ENCODE results near the gene PTPRG. TPM values are rescaled to one million over a fixed set of nuclear protein-coding genes. Genes with fewer than 3 reads are reported as not detected.

The PTPRG gene
- total and polyA plus RNA-seq, 2 of the 13 experiments (the other 11 are each of a cell fraction or from before 2014, with no cell fraction given), result 8.0 to 25.3 TPM

DNA sequence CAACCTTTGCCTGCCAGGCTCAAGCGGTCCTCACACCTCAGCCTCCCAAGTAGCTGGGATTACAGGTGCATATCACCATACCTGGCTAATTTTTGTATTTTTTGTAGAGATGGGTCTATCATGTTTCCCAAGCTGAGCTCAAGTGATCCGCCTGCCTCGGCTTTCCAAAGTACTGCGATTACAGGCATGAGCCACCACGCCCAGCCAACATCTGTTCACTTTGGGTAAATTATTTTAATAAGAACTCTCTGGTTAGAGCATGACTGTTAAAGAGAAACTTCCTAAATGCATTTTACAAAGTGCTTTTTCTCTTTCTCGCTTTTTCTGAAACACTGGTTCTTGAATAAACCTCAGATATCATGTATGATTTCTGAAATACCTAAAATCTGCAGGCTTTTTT, 172.5 kb downstream of the PTPRG start:
- peaks cover 21% of the 10 kb centered on the region for H3K79me2 ChIP-seq (ENCODE audit: insufficient read depth, low read length)
- H3K9me3 ChIP-seq (ENCODE audit: low read length), result no peaks in the 10 kb centered on the region
- DNase-seq (ENCODE audit: low spot score) (no peak), ATAC-seq (no peak), FAIRE-seq (no peak)
- H4K20me1 ChIP-seq (ENCODE audit: insufficient read depth, low read length), result no peaks in the 10 kb centered on the region
- intact Hi-C loops (cut with micrococcal nuclease; ENCODE audit: unreplicated experiment) (no loop called here), in situ Hi-C loops (cut with HindIII; ENCODE audit: extremely low pct_ligation_motif_present, low pct_unique_long_range_greater_than_20kb) (no loop called here)
- H2AFZ ChIP-seq (ENCODE audit: low read length), result no peak overlapping the region
- H3K4me3 ChIP-seq (replicated peaks in 1 of 3; ENCODE audit: insufficient read depth in 1 of 3, low read depth in 2 of 3, low read length in 3 of 3), result no peak overlapping the region
- TF ChIP-seq, protein P1, sequence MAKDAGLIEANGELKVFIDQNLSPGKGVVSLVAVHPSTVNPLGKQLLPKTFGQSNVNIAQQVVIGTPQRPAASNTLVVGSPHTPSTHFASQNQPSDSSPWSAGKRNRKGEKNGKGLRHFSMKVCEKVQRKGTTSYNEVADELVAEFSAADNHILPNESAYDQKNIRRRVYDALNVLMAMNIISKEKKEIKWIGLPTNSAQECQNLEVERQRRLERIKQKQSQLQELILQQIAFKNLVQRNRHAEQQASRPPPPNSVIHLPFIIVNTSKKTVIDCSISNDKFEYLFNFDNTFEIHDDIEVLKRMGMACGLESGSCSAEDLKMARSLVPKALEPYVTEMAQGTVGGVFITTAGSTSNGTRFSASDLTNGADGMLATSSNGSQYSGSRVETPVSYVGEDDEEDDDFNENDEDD (CRISPR knock-in tag; IDR thresholded peaks at IDR 0.05; ENCODE audit: borderline replicate concordance), result no peak
- TF ChIP-seq HOXA5 (CRISPR knock-in tag; IDR thresholded peaks at IDR 0.05), result no peak
- TF ChIP-seq, protein P2, sequence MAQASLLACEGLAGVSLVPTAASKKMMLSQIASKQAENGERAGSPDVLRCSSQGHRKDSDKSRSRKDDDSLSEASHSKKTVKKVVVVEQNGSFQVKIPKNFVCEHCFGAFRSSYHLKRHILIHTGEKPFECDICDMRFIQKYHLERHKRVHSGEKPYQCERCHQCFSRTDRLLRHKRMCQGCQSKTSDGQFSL (CRISPR knock-in tag; IDR thresholded peaks at IDR 0.05), result no peak
- no peak for TF ChIP-seq NFIC (IDR thresholded peaks at IDR 0.05; ENCODE audit: low read length)
- no peak for TF ChIP-seq SP140L (CRISPR knock-in tag; IDR thresholded peaks at IDR 0.05; ENCODE audit: borderline replicate concordance)
- over 99% methylated on average over 6 of the region's 6 CpGs for WGBS (ENCODE audit: low lambda C conversion rate)
- ChIA-PET CTCF (ENCODE audit: low intra/inter-chr PET ratio, low total read pairs) (no interaction called here), POLR2A (no interaction called here)
- H3K27ac ChIP-seq (ENCODE audit: extremely low read length, insufficient read depth, low read length), result no peak overlapping the region
- H3K27me3 ChIP-seq (ENCODE audit: control insufficient read depth in 1 of 2, insufficient read depth in 2 of 2, low read length in 2 of 2), result no peaks in the 10 kb centered on the region
- H3K4me1 ChIP-seq (ENCODE audit: insufficient read depth, low read length), result peaks cover 41% of the 10 kb centered on the region
- no TSS peak for BruUV-seq (replicated peaks)
- H3K4me2 ChIP-seq (ENCODE audit: low read depth, low read length), result no peak overlapping the region
- no peaks in the 10 kb centered on the region; a peak in 1 of 5 replicates for H3K36me3 ChIP-seq (replicated peaks in 1 of 2; ENCODE audit: control insufficient read depth in 1 of 2, insufficient read depth in 2 of 2, low read length in 2 of 2)
- no peak overlapping the region for H3K9ac ChIP-seq (ENCODE audit: insufficient read depth, low read depth, low read length)

DNA sequence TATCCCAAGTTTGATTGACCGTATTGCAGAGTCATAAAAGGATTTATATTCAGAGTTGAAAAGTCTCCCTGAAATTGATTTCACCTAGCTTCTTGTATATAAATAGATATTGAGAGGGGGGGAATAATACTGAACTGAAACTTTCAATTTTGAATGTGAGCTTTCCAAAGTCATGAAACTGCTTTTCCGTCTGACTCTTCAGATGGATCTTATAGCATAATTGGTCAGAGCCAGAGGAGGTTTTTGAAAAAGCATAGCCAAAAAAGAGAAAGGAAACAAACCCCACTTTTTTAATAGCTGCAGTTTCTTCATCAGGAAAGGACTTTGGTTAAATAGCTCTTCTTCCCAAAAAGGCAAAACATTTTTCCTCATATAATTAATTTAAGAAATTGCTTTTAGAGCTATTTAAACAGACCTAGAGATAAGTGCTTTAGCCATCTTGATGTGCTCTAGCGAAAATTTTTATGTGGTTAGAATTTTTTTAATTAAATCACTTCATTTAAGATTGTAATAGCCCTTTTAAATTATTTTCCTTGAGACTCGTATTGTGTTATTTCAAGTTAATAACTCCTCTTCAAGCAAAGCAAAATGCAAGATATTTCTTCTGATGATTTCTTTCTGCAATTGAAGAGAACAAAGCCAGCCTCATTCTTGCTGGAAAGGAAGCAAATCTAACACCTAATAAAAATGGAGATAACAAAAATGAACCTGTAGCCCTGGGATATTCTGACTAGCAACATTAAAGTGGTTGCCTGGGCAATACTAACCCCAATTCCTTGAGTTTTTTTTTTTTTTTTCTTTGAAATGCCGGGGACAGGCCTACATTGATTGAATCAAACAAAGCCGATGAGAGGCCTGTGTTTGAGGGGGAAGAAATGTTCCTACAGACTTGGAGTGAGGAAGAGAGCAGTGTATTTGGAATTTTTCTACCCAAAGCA, 173.6 kb downstream of the PTPRG start:
- no peak overlapping the region for H3K4me3 ChIP-seq (replicated peaks in 1 of 3; ENCODE audit: insufficient read depth in 1 of 3, low read depth in 2 of 3, low read length in 3 of 3)
- no peak overlapping the region for H2AFZ ChIP-seq (ENCODE audit: low read length)
- H3K27me3 ChIP-seq (ENCODE audit: control insufficient read depth in 1 of 2, insufficient read depth in 2 of 2, low read length in 2 of 2), result no peaks in the 10 kb centered on the region
- no peak overlapping the region for H3K4me2 ChIP-seq (ENCODE audit: low read depth, low read length)
- DNase-seq (ENCODE audit: low spot score) (no peak), ATAC-seq (no peak), FAIRE-seq (no peak)
- no peak overlapping the region for H3K27ac ChIP-seq (ENCODE audit: extremely low read length, insufficient read depth, low read length)
- peaks cover 29% of the 10 kb centered on the region for H3K4me1 ChIP-seq (ENCODE audit: insufficient read depth, low read length)
- no peak overlapping the region for H3K9ac ChIP-seq (ENCODE audit: insufficient read depth, low read depth, low read length)
- in situ Hi-C loops (cut with HindIII; ENCODE audit: extremely low pct_ligation_motif_present, low pct_unique_long_range_greater_than_20kb), result no loop called here
- POLR2A ChIA-PET, result no interaction called here
- CTCF ChIA-PET (ENCODE audit: low intra/inter-chr PET ratio, low total read pairs), result no interaction called here
- no peaks in the 10 kb centered on the region; a peak in 1 of 5 replicates for H3K36me3 ChIP-seq (replicated peaks in 1 of 2; ENCODE audit: control insufficient read depth in 1 of 2, insufficient read depth in 2 of 2, low read length in 2 of 2)
- intact Hi-C loops (cut with micrococcal nuclease; ENCODE audit: unreplicated experiment), result no loop called here
- no TSS peak for BruUV-seq (replicated peaks)
- H3K79me2 ChIP-seq (ENCODE audit: insufficient read depth, low read length), result peaks cover 11% of the 10 kb centered on the region
- H4K20me1 ChIP-seq (ENCODE audit: insufficient read depth, low read length), result no peaks in the 10 kb centered on the region
- H3K9me3 ChIP-seq (ENCODE audit: low read length), result no peaks in the 10 kb centered on the region
- TF ChIP-seq ZNF652 (CRISPR knock-in tag; IDR thresholded peaks at IDR 0.05; ENCODE audit: borderline replicate concordance, low read depth) (no peak), ZBTB8A (CRISPR knock-in tag; IDR thresholded peaks at IDR 0.05; ENCODE audit: borderline replicate concordance, low read depth) (no peak), ZNF563 (CRISPR knock-in tag; IDR thresholded peaks at IDR 0.05) (no peak), ZNF496 (CRISPR knock-in tag; IDR thresholded peaks at IDR 0.05; ENCODE audit: insufficient replicate concordance) (no peak), ZNF3 (CRISPR knock-in tag; IDR thresholded peaks at IDR 0.05) (no peak), ZNF703 (CRISPR knock-in tag; IDR thresholded peaks at IDR 0.05; ENCODE audit: borderline replicate concordance) (no peak), ZNF878 (CRISPR knock-in tag; IDR thresholded peaks at IDR 0.05) (no peak), TEAD3 (CRISPR knock-in tag; optimal IDR thresholded peaks at IDR 0.05; ENCODE audit: borderline replicate concordance) (no peak), ZNF510 (CRISPR knock-in tag; IDR thresholded peaks at IDR 0.05; ENCODE audit: low read depth) (no peak), KDM5A (IDR thresholded peaks at IDR 0.05; ENCODE audit: borderline replicate concordance, low read length) (no peak)
- WGBS (ENCODE audit: low lambda C conversion rate), result 93% methylated on average over 6 of the region's 6 CpGs

Measured in HepG2 (cell line).